CD4-positive, alpha-beta T cell treated with Interleukin-4 for 1 hour (primary cell): ENCODE results near the gene LAMA4.

ENCODE experiments used
- DNase-seq, 2 donors: peaks; one replicate each; pipeline ENCODE4 v3.0.0-alpha.2; 2020 to 2022

The LAMA4 gene

DNA sequence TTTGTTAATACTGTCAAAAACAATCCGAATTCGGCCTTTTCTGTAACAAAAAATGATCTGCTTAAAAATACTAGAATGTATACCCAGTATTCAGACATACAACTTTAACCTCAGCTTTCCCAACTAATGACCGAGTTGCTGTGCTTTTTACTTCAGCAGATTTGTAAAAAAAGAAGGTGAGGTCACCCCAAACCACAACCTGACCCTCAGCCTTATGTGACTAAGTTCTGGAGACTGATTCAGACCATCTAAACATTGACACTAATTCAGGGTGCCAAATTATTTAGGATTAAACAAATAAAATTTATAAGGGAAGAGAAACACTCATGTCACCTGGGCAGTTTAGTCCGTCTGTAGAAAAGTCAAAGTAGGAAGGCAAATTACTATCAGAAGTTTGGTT is 192.8 kb downstream of the LAMA4 start:
- no peak for DNase-seq
